Uterus (tissue), 4 donors: ENCODE data around the gene MYH4. TPM values are rescaled to one million over a fixed set of nuclear protein-coding genes. Genes with fewer than 3 reads are reported as not detected.

Experiments used
- DNase-seq, 2 donors: peaks; one replicate each; pipeline ENCODE4 v3.0.0-alpha.2; 2019 to 2020
- H3K27ac ChIP-seq, 2 donors: fragments of 200-600 bp; sonication (generic); 1 replicate in 1 of 2; 2 replicates in 1 of 2; pipeline ENCODE4 v1.5.1; 2016 to 2018
- H3K27me3 ChIP-seq, 2 donors: fragments of 200-600 bp; sonication (generic); one replicate each; pipeline ENCODE4 v1.5.1; 2018 to 2019; ENCODE audit warnings: control low read depth in 1 of 2
- H3K36me3 ChIP-seq, 2 donors: fragments of 200-600 bp; sonication (generic); one replicate each; pipeline ENCODE4 v1.5.1; 2019; ENCODE audit warnings: control low read depth in 1 of 2
- H3K4me1 ChIP-seq, 2 donors: fragments of 200-600 bp; sonication (generic); one replicate each; pipeline ENCODE4 v1.5.1; 2018 to 2019; ENCODE audit warnings: control low read depth in 1 of 2
- H3K4me3 ChIP-seq, 2 donors: fragments of 200-600 bp; sonication (generic); 1 replicate in 1 of 2; 2 replicates in 1 of 2; pipeline ENCODE4 v1.5.1; 2018 to 2019; ENCODE audit warnings: mild to moderate bottlenecking in 1 of 2
- H3K9me3 ChIP-seq, 2 donors: fragments of 200-600 bp; sonication (generic); one replicate each; pipeline ENCODE4 v1.5.1; 2019; ENCODE audit warnings: control low read depth in 1 of 2
- CTCF ChIP-seq, 4 experiments: fragments of 200-600 bp in 2 of 4; fragments of 450-650 bp in 2 of 4; sonication (generic) in 2 of 4; IDR thresholded peaks; one replicate each; pipeline ENCODE4 v1.5.1; 2016 to 2019; ENCODE audit warnings: antibody characterized with exemption in 4 of 4, mild to moderate bottlenecking in 2 of 4, moderate library complexity in 1 of 4
- POLR2A ChIP-seq, 2 donors: fragments of 450-650 bp; IDR thresholded peaks; one replicate each; pipeline ENCODE4 v1.6.1; 2016; ENCODE audit warnings: antibody characterized with exemption in 2 of 2, mild to moderate bottlenecking in 1 of 2, moderate library complexity in 1 of 2
- intact Hi-C: fragments of 100-400 bp; cut with DNase I; formaldehyde crosslinking; loops from one replicate; pipeline ENCODE4 v1.15.1; 2023; ENCODE audit warnings: low total_unique reads
- total RNA-seq, 4 donors: library from RNA; depleted of rRNA in 3 of 4; stranded (reverse); fragments of >200 nt in 3 of 4; gene quantifications; one replicate each; pipeline versions ENCODE4 v1.1.0 to v1.2.4, GENCODE V29; 2014 to 2023
- donor health status: DM: yes; HTN: yes; CAD: no.

Gene MYH4
- total RNA-seq, 4 donors from 2014 or later: not detected

GRCh38 chr17:10457952-10458351, 11.4 kb downstream of the MYH4 start:
- DNase-seq: no peak
- TF ChIP-seq POLR2A (IDR thresholded peaks at IDR 0.05) (no peak), CTCF (IDR thresholded peaks at IDR 0.05) (no peak)
- intact Hi-C loops: no loop called here

GRCh38 chr17:10447026-10447931, 22.1 kb downstream of the MYH4 start:
- no peaks in the 10 kb centered on the region for H3K9me3 ChIP-seq
- no peaks in the 10 kb centered on the region for H3K36me3 ChIP-seq
- DNase-seq: no peak
- no peaks in the 10 kb centered on the region for H3K27me3 ChIP-seq
- intact Hi-C loops: no loop called here
- no peak overlapping the region for H3K27ac ChIP-seq
- no peaks in the 10 kb centered on the region for H3K4me1 ChIP-seq
- TF ChIP-seq CTCF (IDR thresholded peaks at IDR 0.05): no peak
- no peak for TF ChIP-seq POLR2A (IDR thresholded peaks at IDR 0.05)
- no peak overlapping the region for H3K4me3 ChIP-seq

More at GRCh38 chr17:10457952-10458351, 11.4 kb downstream of the MYH4 start:
- Histone ChIP-seq H3K9me3 (no peaks in the 10 kb centered on the region), H3K4me1 (no peaks in the 10 kb centered on the region), H3K4me3 (no peak overlapping the region), H3K27me3 (no peaks in the 10 kb centered on the region), H3K36me3 (no peaks in the 10 kb centered on the region), H3K27ac (no peak overlapping the region)

GRCh38 chr17:10439816-10440215, 29.5 kb downstream of the MYH4 start:
- no peak overlapping the region for H3K4me3 ChIP-seq
- intact Hi-C loops: no loop called here
- no peak for DNase-seq
- no peaks in the 10 kb centered on the region for H3K36me3 ChIP-seq
- no peaks in the 10 kb centered on the region for H3K9me3 ChIP-seq
- no peaks in the 10 kb centered on the region for H3K27me3 ChIP-seq
- H3K27ac ChIP-seq: no peak overlapping the region
- TF ChIP-seq CTCF (IDR thresholded peaks at IDR 0.05) (no peak), POLR2A (IDR thresholded peaks at IDR 0.05) (no peak)
- no peaks in the 10 kb centered on the region for H3K4me1 ChIP-seq

- Histone ChIP-seq H3K27me3 (no peaks in the 10 kb centered on the region), H3K36me3 (no peaks in the 10 kb centered on the region), H3K4me3 (no peak overlapping the region), H3K9me3 (no peaks in the 10 kb centered on the region), H3K4me1 (no peaks in the 10 kb centered on the region), H3K27ac (no peak overlapping the region)
- intact Hi-C loops: no loop called here
- no peak for TF ChIP-seq POLR2A (IDR thresholded peaks at IDR 0.05)
- no peak for TF ChIP-seq CTCF (IDR thresholded peaks at IDR 0.05)
- no peak for DNase-seq
Observed at GRCh38 chr17:10435096-10435495, 34.3 kb downstream of the MYH4 start.

- Histone ChIP-seq H3K4me1 (no peaks in the 10 kb centered on the region), H3K27me3 (peaks cover 0 to 4% of the 10 kb centered on the region in 2 donors), H3K27ac (no peak overlapping the region), H3K9me3 (no peaks in the 10 kb centered on the region), H3K36me3 (no peaks in the 10 kb centered on the region), H3K4me3 (no peak overlapping the region)
- no peak for TF ChIP-seq CTCF (IDR thresholded peaks at IDR 0.05)
- TF ChIP-seq POLR2A (IDR thresholded peaks at IDR 0.05): no peak
- intact Hi-C loops: no loop called here
- DNase-seq: no peak
Observed at GRCh38 chr17:10429421-10430045, 39.8 kb downstream of the MYH4 start.
